ENCODE measurements around the gene SOD3.
A peak's percentile ranks its signal among the peaks of the same experiment; 100 is the strongest.

SOD3 gene

DNA sequence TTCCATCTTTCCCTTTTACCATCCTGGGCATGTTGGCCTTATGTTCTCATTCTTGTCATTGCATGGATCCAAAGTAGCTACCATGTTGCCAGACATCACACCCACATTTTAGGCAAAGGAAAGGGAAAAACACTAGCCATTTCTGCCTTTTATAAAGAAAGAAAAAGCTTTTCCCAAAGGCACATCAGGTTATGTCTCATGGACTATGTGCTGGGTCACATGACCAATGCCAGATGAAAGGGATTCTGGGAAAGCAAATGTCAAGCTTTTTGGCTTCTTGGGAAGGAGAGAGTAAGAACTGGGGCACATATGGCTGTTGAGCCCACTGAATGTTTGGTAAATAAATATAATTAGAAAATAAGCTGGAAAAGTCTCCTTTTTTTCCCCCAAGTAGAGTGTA is 4.3 kb upstream of the SOD3 start:
- no peak overlapping the region for H3K4me3 ChIP-seq (ENCODE audit: low read depth, low read length)
- no peaks in the 10 kb centered on the region for H3K79me2 ChIP-seq
- H3K9ac ChIP-seq: no peak overlapping the region
- no peaks in the 10 kb centered on the region for H3K36me3 ChIP-seq (ENCODE audit: control insufficient read depth, insufficient read depth, low read length)
- no peaks in the 10 kb centered on the region for H3K4me1 ChIP-seq
- no peak overlapping the region for H2AFZ ChIP-seq
- no peak for TF ChIP-seq CTCF (IDR thresholded peaks at IDR 0.05)
- no peaks in the 10 kb centered on the region for H3K9me3 ChIP-seq (ENCODE audit: control insufficient read depth, low read length)
- no peak overlapping the region for H3K27ac ChIP-seq
- H3K4me2 ChIP-seq (ENCODE audit: low read length): no peak overlapping the region
- H3K27me3 ChIP-seq (ENCODE audit: control insufficient read depth, insufficient read depth, low read length): no peaks in the 10 kb centered on the region

DNA sequence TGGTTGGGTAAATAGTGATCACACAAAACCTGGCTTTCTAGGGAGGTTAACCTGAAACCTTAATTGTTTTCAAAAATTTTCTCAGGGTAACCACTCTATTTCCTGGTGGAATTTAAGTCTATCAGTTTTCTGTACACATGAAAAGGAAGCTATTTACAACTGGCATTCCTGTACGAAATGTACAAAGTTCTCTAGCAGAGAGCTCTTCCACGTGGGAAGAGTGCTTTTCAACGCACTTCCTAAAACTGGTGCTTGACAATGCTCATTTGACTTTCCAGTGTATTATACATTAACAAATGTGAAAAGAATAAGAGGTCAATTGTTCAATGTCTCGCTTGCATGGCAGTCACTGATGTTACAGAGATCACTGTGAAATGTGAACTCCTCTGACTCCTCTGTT is 2.8 kb upstream of the SOD3 start:
- Histone ChIP-seq H3K36me3 (ENCODE audit: control insufficient read depth, insufficient read depth, low read length) (no peaks in the 10 kb centered on the region), H3K9me3 (ENCODE audit: control insufficient read depth, low read length) (no peaks in the 10 kb centered on the region), H3K4me3 (ENCODE audit: low read depth, low read length) (no peak overlapping the region), H3K27ac (no peak overlapping the region), H3K79me2 (no peaks in the 10 kb centered on the region), H2AFZ (no peak overlapping the region), H3K9ac (no peak overlapping the region), H3K4me1 (no peaks in the 10 kb centered on the region), H3K27me3 (ENCODE audit: control insufficient read depth, insufficient read depth, low read length) (no peaks in the 10 kb centered on the region), H3K4me2 (ENCODE audit: low read length) (no peak overlapping the region)
- TF ChIP-seq CTCF (IDR thresholded peaks at IDR 0.05): no peak

DNA sequence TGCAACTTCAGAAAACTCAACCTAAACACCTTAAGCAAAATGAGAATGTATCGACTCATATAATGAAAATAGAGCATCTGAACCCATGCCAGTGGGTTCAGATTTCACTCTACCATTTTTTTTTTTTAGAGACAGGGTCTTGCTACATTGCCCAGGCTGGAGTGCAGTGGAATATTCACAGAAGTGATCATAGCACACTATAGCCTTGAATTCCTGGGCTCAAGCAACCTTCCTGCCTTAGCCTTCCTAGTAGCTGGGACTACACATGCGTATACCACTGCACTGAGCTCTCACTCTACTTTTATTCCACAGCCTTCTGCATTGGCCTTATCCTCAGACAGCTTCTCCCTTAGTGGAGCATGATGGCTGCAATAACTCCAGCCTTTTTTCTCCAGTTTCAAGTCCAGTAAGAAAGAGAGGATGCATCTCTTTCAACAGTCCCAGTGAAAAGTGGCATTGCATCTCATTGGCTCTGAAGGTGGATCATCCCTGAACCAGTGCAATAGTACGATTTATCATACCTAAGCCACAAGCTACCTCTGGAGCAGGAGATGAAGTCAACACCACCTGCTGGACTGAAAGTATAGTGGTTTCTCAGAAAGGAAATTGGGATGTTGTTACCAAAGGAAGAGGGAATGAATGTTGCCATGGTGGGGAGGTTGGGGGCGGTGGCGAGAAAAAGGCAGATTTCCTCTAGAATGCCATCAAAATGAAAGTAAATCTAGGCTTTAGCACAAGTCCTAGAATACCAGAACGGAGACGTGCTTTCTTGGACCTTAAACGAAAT is 2.0 kb upstream of the SOD3 start:
- Histone ChIP-seq H3K36me3 (ENCODE audit: control insufficient read depth, insufficient read depth, low read length) (no peaks in the 10 kb centered on the region), H3K27me3 (ENCODE audit: control insufficient read depth, insufficient read depth, low read length) (no peaks in the 10 kb centered on the region), H3K9ac (no peak overlapping the region), H3K4me2 (ENCODE audit: low read length) (no peak overlapping the region), H3K4me1 (no peaks in the 10 kb centered on the region), H3K4me3 (ENCODE audit: low read depth, low read length) (no peak overlapping the region), H2AFZ (no peak overlapping the region), H3K27ac (no peak overlapping the region), H3K79me2 (no peaks in the 10 kb centered on the region), H3K9me3 (ENCODE audit: control insufficient read depth, low read length) (no peaks in the 10 kb centered on the region)
- TF ChIP-seq CTCF (IDR thresholded peaks at IDR 0.05): peak; percentile 25

DNA sequence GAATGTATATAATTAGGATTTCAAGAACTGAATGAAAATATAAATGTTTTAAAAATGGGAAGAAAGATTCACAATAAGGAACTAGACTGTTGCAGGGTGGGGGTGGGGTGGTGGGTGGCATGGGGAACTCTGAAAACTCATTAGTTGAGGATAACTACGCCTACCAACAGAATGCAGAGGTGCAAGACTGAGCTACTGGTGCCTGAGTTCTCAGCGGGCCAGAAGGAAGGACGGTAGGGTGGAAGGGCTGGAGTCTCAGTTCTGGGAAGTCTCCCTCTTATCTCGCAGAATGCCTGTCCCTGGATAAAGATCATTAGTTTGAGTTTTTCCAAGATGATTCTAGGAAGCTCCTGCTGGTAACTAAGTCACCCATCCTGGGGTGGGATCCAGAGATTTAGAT is 1.3 kb upstream of the SOD3 start:
- Histone ChIP-seq H3K27me3 (ENCODE audit: control insufficient read depth, insufficient read depth, low read length) (no peaks in the 10 kb centered on the region), H3K4me2 (ENCODE audit: low read length) (no peak overlapping the region), H3K9ac (no peak overlapping the region), H3K9me3 (ENCODE audit: control insufficient read depth, low read length) (no peaks in the 10 kb centered on the region), H3K79me2 (no peaks in the 10 kb centered on the region), H3K4me3 (ENCODE audit: low read depth, low read length) (no peak overlapping the region), H3K36me3 (ENCODE audit: control insufficient read depth, insufficient read depth, low read length) (no peaks in the 10 kb centered on the region), H3K27ac (peak overlapping the region; percentile 15), H2AFZ (no peak overlapping the region), H3K4me1 (no peaks in the 10 kb centered on the region)
- TF ChIP-seq CTCF (IDR thresholded peaks at IDR 0.05): no peak

GRCh38 chr4:24794480-24794879 is 893 bp upstream of the SOD3 start:
- Histone ChIP-seq H3K4me3 (ENCODE audit: low read depth, low read length) (no peak overlapping the region), H2AFZ (no peak overlapping the region)

More at GRCh38 chr4:24794480-24794879, 893 bp upstream of the SOD3 start:
- Histone ChIP-seq H3K36me3 (ENCODE audit: control insufficient read depth, insufficient read depth, low read length) (no peaks in the 10 kb centered on the region), H3K9me3 (ENCODE audit: control insufficient read depth, low read length) (no peaks in the 10 kb centered on the region), H3K4me2 (ENCODE audit: low read length) (no peak overlapping the region), H3K79me2 (no peaks in the 10 kb centered on the region), H3K27ac (peak overlapping the region; percentile 39), H3K27me3 (ENCODE audit: control insufficient read depth, insufficient read depth, low read length) (no peaks in the 10 kb centered on the region), H3K9ac (no peak overlapping the region), H3K4me1 (no peaks in the 10 kb centered on the region)
- no peak for TF ChIP-seq CTCF (IDR thresholded peaks at IDR 0.05)
